GM12872 (cell line): Measurements from ENCODE around the gene DOCK10.

Source experiments
- TF ChIP-seq, protein P1 (sequence below): IDR thresholded peaks from 3 replicates; pipeline ENCODE4 v1.5.1; 2011; ENCODE audit warnings: low read depth, mild to moderate bottlenecking, low read length, moderate library complexity; ENCODE audit not compliant: insufficient read depth

The DOCK10 gene

DNA sequence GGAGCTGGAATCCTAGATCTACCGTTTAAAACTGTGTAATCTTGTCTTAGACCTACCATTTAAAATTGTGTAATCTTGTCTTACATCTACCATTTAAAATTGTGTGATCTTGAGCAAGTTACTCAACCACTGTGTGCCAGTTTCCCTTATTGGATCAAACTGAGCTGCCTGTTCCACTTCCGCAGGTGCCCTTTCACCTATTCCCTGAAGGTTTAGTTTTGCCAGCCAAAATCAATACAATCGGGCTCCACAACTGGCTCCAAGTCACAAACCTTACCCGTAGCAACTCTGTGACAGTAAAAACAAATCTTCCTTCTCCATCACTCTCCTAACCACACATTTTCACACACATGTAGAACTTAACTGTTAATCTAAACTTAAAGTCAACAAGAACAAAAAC is 20.1 kb downstream of the DOCK10 start:
- TF ChIP-seq, protein P1, sequence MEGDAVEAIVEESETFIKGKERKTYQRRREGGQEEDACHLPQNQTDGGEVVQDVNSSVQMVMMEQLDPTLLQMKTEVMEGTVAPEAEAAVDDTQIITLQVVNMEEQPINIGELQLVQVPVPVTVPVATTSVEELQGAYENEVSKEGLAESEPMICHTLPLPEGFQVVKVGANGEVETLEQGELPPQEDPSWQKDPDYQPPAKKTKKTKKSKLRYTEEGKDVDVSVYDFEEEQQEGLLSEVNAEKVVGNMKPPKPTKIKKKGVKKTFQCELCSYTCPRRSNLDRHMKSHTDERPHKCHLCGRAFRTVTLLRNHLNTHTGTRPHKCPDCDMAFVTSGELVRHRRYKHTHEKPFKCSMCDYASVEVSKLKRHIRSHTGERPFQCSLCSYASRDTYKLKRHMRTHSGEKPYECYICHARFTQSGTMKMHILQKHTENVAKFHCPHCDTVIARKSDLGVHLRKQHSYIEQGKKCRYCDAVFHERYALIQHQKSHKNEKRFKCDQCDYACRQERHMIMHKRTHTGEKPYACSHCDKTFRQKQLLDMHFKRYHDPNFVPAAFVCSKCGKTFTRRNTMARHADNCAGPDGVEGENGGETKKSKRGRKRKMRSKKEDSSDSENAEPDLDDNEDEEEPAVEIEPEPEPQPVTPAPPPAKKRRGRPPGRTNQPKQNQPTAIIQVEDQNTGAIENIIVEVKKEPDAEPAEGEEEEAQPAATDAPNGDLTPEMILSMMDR, result no peak

DNA sequence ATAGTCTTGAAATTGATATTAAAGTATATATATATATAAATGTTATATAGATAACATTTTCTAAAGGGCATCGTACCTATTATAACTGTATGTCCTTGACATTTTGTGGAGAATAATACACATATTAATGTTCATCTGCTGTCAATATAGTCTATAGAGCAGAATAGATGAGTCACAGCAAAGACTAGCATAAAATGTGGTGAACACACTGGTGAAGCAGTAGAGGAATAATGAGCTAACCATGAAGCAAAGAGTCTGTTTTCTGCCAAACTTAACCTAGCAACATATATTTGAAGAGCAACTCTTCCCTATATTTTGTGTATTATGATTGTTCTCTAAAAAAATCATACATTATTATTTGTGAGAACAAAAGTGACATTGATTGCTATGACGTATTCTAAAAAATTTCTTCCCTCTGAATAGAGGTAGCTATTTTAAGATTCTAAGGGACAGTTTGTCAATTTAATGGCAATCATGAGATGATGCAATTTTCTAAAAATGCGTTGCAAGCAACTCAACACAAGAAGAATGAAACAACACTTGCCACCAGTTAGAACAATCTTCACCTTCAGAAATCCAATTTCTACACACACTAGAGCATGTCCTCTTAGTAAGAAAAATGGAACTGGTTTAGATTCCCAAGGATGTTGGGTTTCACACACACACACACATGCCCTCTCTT is 22.0 kb downstream of the DOCK10 start:
- TF ChIP-seq, protein P1, result no peak

DNA sequence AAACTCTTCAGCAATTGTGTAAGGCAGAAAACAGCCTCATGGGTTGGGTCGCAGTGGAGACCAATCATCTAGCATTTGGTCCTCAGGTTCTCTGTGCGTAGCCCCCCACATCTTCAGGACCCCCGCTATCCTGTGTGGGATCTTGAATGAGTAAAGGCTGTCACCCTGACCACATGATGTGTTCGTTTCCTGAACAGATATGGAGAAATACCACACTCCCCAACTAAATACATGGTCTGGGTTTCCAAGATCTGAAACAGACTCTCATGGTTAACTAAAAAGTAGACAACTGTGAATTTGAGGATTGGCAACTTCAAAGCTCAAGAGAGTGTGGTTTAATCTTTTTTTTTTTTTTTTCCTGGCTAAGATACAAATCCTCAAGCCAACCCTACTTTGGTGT is 23.2 kb downstream of the DOCK10 start:
- TF ChIP-seq, protein P1, result no peak

DNA sequence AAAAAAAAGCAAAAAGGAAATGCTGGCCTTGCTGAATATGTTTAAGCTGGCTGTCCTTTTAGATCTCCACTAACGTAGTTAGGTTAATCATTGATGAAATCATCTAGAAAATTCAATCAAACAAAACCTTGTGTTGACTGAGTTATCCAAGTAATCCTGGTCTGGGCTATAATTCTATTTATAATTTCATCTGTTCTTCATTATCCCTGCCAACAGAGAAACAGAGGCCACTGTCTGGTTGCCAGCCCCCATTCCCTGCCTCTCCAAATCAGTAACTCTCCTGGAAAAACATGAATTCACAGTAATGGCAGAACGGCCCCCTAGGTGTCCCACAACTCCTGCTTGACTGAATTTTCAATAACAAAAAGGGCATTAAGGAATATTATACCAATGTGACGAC is 24.6 kb downstream of the DOCK10 start:
- TF ChIP-seq, protein P1, result no peak

DNA sequence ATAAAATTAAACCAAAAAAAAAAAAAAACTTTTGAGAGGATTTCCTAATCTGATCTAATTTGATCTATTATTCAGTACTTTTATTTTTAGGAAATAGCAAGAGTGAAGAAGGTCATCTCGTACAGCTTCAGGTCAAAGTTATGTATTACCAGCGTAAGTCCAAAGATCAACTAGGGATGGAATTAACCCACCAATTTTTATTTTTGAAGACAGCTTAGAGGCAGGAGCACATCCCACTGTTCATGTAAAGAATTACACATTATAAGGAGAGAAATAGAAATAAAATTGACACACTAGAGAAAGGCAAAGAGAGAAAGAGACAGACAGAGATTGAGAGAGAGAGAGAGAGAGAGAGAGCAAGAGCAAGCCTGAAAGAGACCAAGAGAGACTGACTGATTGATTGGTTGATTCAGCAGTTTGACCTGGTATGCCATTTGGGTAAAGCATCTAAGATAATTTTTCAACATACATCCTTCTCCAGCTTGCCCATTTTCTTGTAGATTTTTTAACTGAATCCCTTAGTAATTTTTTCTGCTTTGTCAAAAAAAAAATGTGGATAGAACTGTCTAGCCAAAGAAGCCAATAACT is 25.1 kb downstream of the DOCK10 start:
- TF ChIP-seq, protein P1, result no peak

DNA sequence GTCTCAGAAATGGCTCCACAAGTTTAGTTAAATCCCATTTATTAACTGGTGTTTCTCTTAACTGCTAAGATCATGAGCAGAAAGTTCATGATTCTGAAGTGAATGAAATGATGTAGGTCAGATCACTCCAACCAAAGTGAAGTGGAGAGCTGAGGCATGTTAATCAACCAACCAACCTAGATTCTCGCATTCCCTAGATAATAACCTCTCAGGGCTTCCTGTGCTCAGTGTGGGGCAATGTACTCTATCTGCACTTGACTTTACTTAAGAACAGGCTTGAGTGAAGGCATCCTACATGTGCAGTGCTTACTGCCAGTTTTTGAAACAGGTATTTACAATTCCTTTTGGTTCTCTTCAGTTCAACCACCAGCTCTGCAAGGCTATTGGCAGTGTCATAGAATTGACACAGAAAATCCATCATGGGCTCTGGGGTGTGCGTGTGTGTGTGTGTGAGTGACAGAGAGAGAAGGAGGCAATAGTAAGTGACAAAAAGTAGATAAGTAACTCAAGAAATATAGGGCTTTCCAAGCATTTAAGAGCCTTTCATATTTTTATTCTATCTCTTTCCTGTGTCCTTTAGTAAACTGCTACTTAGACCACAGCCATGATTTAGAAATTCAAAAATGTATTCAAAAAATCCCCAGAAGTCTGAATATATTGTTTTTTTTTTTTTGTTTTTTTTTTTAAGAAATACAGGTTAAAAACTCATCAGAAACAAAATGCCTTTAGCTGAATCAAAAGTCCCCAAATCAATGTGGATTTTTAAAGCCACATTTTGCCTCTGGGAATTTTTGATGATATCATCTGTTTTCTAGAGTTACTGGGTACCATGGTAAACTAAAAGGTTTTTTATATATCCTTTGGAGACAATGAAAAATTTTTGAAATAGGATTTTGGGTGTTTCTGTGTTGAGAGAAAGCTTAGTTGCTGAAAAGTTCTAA is 28.6 kb downstream of the DOCK10 start:
- TF ChIP-seq, protein P1, result no peak

DNA sequence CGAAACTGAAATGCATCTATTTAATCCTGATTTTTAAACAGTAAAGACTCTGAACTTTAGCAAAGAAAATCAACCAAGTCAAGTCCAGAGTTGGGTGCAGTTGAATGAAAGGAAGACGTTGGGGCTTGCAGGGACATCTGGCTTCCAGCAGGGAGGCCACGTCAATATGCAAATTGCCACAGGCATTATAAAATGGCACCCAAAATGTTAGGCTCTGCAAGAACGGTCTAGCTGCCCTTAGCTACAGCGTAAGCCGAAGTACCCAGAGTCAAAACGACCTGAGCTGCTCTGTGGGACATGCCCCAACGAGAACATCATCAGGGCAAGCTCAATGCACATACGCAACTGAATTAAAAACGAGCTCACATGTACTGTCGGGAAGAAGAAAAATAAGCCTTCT is 30.7 kb downstream of the DOCK10 start:
- TF ChIP-seq, protein P1, result no peak
